Skeletal muscle tissue (tissue), 4 donors: ENCODE data around the gene ZNF217. TPM values are rescaled to one million over a fixed set of nuclear protein-coding genes. Genes with fewer than 3 reads are reported as not detected.
"Not testable (repeated sequence)": the region's sequence is repeated elsewhere in the genome, so short reads cannot be mapped to it uniquely, and the experiment has no call there.

Experiments
- H3K27ac ChIP-seq: one replicate; pipeline ENCODE4 v1.7.0; 2013; ENCODE audit warnings: mild to moderate bottlenecking, low read depth, low read length, inconsistent platforms
- H3K27me3 ChIP-seq, 3 donors: one replicate each; pipeline ENCODE4 v1.7.0; 2013; ENCODE audit warnings: low read length in 3 of 3; ENCODE audit not compliant: control insufficient read depth in 3 of 3, insufficient read depth in 3 of 3
- H3K36me3 ChIP-seq, 3 donors: one replicate each; pipeline ENCODE4 v1.7.0; 2013; ENCODE audit warnings: low read length in 3 of 3; ENCODE audit not compliant: control insufficient read depth in 3 of 3, insufficient read depth in 3 of 3
- H3K4me1 ChIP-seq, 3 donors: one replicate each; pipeline ENCODE4 v1.7.0; 2013; ENCODE audit warnings: low read length in 3 of 3, mild to moderate bottlenecking in 3 of 3; ENCODE audit not compliant: control insufficient read depth in 3 of 3, insufficient read depth in 3 of 3
- H3K4me3 ChIP-seq, 3 donors: one replicate each; pipeline ENCODE4 v1.7.0; 2013; ENCODE audit warnings: low read length in 3 of 3
- H3K9ac ChIP-seq, 3 donors: one replicate each; pipeline ENCODE4 v1.7.0; 2013; ENCODE audit warnings: low read length in 3 of 3, mild to moderate bottlenecking in 3 of 3, moderate library complexity in 2 of 3, low read depth in 1 of 3
- H3K9me3 ChIP-seq, 3 donors: one replicate each; pipeline ENCODE4 v1.7.0; 2013; ENCODE audit warnings: low read length in 3 of 3; ENCODE audit not compliant: control insufficient read depth in 3 of 3
- total RNA-seq: library from RNA; depleted of rRNA; stranded (reverse); fragments of >200 nt; gene quantifications from one replicate; pipeline ENCODE4 v1.2.3, GENCODE V29; 2014
- donor health status: Osteomylitis.

Gene ZNF217
- total RNA-seq, 1 donor from 2014 or later: 8.4 TPM

DNA sequence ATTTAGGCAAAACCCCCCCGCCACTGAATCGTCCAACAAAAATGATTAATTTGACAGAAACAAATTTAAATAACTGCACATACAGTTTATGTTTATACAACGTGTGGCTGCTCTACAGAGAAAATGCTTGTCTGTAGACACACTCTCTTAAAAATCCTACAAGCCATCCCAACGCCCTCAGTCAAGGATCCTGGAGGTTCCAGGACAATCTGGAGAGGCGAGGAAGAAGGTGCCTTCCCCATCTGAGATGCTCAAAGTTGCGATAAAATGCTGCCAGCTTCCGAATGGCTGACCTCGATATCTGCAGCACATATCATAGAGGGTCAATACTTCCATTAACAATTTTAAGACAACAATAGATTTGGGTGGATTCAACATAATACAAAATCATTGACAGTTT, 25.3 kb downstream of the ZNF217 start:
- Histone ChIP-seq H3K27me3 (no peaks in the 10 kb centered on the region), H3K36me3 (peaks cover 11 to 28% (median 11%) of the 10 kb centered on the region in 3 donors)

DNA sequence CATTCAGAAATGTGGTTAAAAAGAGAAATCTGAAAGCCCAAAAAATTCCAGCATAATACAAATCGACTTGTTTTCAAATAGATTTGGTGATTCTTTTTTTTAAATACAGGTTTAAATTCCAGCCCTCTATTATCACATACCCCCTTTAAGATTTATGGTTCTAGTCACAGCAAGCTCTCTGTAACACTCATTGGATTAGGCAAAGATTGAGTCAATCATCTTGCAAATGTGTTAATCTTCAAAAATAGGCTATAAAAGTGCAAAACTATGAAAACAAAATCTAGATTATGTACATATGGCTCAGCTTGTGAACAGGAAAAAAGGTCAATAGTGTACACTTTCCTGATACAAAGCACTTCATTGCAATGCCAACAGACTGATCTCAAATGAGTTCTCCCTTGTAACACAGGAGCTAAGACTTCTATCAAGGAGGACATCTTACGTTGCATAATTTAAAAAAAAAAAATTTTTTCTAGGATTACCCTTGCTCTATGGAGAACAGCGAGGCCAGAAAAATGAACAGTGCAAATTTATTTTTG, 26.2 kb downstream of the ZNF217 start:
- H3K27ac ChIP-seq: no peak overlapping the region
- H3K9ac ChIP-seq: no peak overlapping the region
- H3K4me3 ChIP-seq: no peak overlapping the region
- H3K4me1 ChIP-seq: no peaks in the 10 kb centered on the region
- H3K9me3 ChIP-seq: no peaks in the 10 kb centered on the region
- peaks cover 11 to 23% (median 11%) of the 10 kb centered on the region in 3 donors for H3K36me3 ChIP-seq
- H3K27me3 ChIP-seq: no peaks in the 10 kb centered on the region

More for the DNA sequence above, 25.3 kb downstream of the ZNF217 start:
- Histone ChIP-seq H3K4me1 (no peaks in the 10 kb centered on the region), H3K27ac (no peak overlapping the region), H3K9ac (no peak overlapping the region), H3K4me3 (no peak overlapping the region), H3K9me3 (no peaks in the 10 kb centered on the region)

DNA sequence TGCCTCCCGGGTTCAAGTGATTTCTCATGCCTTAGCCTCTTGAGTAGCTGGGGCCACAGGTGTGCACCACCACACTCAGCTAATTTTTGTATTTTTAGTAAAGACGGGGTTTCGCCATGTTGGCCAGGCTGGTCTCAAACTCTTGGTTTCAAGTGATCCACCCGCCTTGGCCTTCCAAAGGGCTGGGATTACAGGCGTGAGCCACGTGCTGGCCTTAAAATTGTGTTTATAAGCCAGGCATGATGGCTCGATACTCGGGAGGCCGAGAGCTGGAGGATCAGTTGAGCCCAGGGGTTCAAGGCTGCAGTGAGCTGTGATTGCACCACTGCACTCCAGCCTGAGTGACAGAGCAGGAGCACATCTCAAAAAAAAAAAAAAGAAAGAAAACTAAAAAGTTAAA, 27.0 kb downstream of the ZNF217 start:
- H3K27ac ChIP-seq, H3K9ac ChIP-seq, H3K9me3 ChIP-seq, H3K27me3 ChIP-seq, H3K4me1 ChIP-seq, H3K4me3 ChIP-seq: not testable (repeated sequence)
- H3K36me3 ChIP-seq: peaks cover 11 to 22% (median 11%) of the 10 kb centered on the region in 3 donors

DNA sequence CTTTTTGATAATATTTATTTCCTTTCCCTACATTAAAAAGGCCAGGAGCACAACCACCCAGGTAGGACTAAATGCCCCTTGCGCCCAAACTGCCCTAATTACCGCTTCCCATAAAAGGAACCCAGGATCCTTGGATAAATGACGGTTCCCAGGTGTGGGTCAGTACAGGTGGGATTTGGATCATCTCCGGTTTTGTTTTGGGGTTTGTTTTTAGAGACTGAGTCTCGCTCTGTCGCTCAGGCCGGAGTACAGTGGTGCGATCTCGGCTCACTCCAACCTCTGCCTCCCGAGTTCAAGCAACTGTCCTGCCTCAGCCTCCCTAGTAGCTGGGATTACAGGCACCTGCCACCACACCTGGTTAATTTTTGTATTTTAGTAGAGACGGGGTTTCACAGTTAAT, 28.4 kb downstream of the ZNF217 start:
- H3K4me1 ChIP-seq: no peaks in the 10 kb centered on the region
- H3K9ac ChIP-seq: no peak overlapping the region
- no peak overlapping the region for H3K4me3 ChIP-seq
- peaks cover 5 to 12% (median 6%) of the 10 kb centered on the region in 3 donors for H3K36me3 ChIP-seq
- H3K9me3 ChIP-seq: no peaks in the 10 kb centered on the region
- H3K27ac ChIP-seq: no peak overlapping the region
- H3K27me3 ChIP-seq: no peaks in the 10 kb centered on the region

DNA sequence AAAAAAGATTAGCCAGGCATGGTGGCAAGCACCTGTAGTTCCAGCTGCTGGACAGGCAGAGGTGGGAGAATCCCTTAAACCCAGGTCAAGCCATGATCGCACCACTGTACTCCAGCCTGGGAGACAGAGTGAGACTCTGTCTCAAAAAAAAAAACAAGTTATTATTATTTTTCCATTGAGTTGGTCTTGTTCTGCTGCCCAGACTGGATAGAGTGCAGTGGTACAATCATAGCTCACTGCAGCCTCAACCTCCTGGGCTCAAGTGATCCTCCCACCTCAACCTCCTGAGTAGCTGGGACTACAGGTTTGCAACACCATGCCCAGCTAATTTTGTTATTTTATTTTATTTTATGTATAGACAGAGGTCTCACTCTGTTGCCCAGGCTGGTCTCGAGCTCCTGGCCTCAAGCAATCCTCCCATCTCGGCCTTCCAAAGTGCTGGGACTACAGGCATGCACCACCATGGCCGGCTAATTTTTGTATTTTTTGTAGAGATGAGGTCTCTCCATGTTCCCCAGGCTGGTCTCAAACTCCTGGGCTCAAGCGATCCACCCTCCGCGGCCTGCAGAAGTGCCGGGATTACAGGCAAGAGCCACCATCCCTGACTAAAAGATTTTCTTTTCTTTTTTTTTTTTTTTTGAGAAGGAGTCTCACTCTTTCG, 31.4 kb downstream of the ZNF217 start:
- not testable (repeated sequence) for H3K4me3 ChIP-seq, H3K27ac ChIP-seq, H3K27me3 ChIP-seq, H3K36me3 ChIP-seq, H3K9me3 ChIP-seq, H3K4me1 ChIP-seq, H3K9ac ChIP-seq

DNA sequence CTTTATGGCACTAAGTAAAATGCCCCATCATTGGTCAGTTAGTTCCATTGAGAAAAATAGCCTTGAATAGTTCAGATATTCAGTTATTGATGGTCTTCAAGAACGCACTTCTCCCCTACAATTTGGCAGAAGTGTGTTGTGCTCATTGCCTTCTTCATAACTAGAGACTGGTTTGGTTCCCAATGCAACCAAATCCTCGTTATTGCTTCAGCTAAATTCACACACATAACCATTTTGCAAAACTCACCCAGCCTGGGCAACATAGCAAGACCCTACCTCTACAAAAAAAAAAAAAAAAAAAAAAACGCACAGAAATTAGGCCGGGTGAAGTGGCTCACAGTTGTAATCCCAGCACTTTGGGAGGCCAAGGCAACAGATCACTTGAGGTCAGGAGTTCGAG, 32.1 kb downstream of the ZNF217 start:
- Histone ChIP-seq H3K9me3 (no peaks in the 10 kb centered on the region), H3K27ac (no peak overlapping the region), H3K4me3 (no peak overlapping the region), H3K4me1 (no peaks in the 10 kb centered on the region), H3K27me3 (no peaks in the 10 kb centered on the region), H3K9ac (no peak overlapping the region), H3K36me3 (peaks cover 0 to 6% (median 2%) of the 10 kb centered on the region in 3 donors)

DNA sequence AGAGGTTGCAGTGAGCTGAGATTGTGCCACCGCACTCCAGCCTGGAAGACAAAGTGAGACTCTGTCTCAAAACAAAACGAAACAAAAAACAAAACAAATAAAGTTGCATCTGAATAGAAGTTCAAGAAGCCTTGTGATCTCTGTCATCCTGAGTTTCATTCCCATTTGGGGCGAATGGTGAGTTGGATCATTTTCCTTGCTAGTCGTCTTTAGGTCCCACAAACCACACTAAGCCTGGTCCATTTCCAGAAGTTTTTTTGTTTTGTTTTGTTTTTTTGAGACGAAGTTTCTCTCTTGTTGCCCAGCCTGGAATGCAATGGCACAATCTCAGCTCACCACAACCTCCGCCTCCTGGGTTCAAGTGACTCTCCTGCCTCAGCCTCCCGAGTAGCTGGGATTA, 33.8 kb downstream of the ZNF217 start:
- no peak overlapping the region for H3K27ac ChIP-seq
- no peak overlapping the region for H3K9ac ChIP-seq
- no peaks in the 10 kb centered on the region for H3K27me3 ChIP-seq
- H3K9me3 ChIP-seq: no peaks in the 10 kb centered on the region
- H3K36me3 ChIP-seq: peaks cover 0 to 6% (median 0%) of the 10 kb centered on the region in 3 donors
- no peak overlapping the region for H3K4me3 ChIP-seq
- no peaks in the 10 kb centered on the region for H3K4me1 ChIP-seq

DNA sequence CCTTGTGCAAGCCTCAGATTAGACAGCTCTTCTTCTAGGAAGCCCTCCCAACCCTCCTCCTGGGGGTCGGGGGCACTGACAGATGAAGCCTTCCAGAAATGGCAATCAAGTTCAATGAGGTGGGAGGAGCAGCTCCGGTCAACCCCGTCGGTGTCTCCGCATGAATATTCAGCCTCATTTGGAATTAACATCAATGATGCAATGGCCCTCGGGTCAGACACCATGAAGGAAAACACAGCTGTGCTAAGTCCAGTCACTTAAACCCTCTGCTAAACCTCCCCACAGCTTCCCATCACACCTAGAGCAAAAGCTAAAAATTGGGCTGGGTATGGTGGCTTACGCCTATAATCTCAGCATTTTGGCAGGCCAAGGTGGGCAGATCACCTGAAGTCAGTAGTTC, 36.5 kb downstream of the ZNF217 start:
- Histone ChIP-seq H3K27ac (no peak overlapping the region), H3K27me3 (no peaks in the 10 kb centered on the region), H3K9ac (no peak overlapping the region), H3K36me3 (peaks cover 0 to 6% (median 0%) of the 10 kb centered on the region in 3 donors), H3K4me1 (no peaks in the 10 kb centered on the region), H3K4me3 (no peak overlapping the region), H3K9me3 (no peaks in the 10 kb centered on the region)

DNA sequence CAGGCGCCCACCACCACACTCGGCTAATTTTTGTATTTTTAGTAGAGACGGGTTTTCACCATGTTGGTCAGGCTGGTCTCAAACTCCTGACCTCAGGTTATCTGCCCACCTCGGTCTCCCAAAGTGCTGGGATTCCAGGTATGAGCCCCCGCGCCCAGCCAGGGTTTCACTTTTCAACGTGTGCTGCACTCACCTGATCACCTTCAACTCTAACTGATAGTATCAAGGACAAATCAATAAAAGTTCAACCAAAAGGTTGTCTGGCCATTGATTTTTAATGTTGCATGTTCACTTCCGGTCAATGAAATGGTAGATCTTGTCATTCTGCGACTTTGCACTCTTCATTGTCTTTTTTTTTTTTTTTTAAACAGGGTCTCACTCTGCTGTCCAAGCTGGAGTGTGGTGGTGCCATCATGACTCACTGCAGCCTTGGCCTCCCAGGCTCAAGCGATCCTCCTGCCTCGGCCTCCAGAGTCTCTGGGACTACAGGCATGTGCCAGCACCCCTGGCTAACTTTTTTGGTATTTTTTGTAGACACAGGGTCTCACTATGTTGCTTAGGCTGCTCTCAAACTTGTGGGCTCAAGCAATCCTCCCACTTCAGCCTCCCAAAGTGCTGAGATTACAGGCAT, 37.3 kb downstream of the ZNF217 start:
- no peaks in the 10 kb centered on the region for H3K9me3 ChIP-seq
- H3K9ac ChIP-seq: no peak overlapping the region
- H3K4me1 ChIP-seq: no peaks in the 10 kb centered on the region
- H3K27ac ChIP-seq: no peak overlapping the region
- H3K4me3 ChIP-seq: no peak overlapping the region
- H3K27me3 ChIP-seq: no peaks in the 10 kb centered on the region
- H3K36me3 ChIP-seq: peaks cover 0 to 6% (median 0%) of the 10 kb centered on the region in 3 donors

DNA sequence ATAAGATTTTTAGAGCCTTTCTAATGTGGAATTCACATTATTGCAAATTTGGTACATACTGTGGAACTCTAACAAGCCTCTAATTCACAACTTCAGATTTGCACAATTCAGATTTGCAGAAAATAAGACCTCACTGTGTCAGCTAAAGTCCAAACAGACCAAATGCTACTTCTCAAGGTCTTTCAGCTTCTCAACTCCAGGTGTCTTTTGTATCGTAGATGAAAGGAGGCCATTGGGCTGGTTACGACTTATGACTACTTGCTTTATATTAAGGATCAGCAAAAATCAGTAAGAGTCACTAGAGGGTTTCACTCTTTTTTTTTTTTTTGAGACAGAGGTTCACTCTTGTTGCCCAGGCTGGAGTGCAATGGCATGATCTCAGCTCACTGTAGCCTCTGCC, 37.8 kb downstream of the ZNF217 start:
- H3K27ac ChIP-seq: no peak overlapping the region
- no peaks in the 10 kb centered on the region for H3K9me3 ChIP-seq
- no peaks in the 10 kb centered on the region for H3K27me3 ChIP-seq
- H3K4me3 ChIP-seq: no peak overlapping the region
- peaks cover 0 to 6% (median 0%) of the 10 kb centered on the region in 3 donors for H3K36me3 ChIP-seq
- H3K9ac ChIP-seq: no peak overlapping the region
- no peaks in the 10 kb centered on the region for H3K4me1 ChIP-seq
